Measurements from ENCODE around the gene APOE. TPM values are rescaled to one million over a fixed set of nuclear protein-coding genes. Genes with fewer than 3 reads are reported as not detected.
"Not testable (repeated sequence)": the region's sequence is repeated elsewhere in the genome, so short reads cannot be mapped to it uniquely, and the experiment has no call there.

APOE gene
- total RNA-seq, 1 donor from 2014 or later: 258 TPM

GRCh38 chr19:44878120-44878865 is 27.3 kb upstream of the APOE start:
- Mint-ChIP-seq H3K27me3 (ENCODE audit: unreplicated experiment) (peaks cover 26% of the 10 kb centered on the region), H3K4me3 (ENCODE audit: unreplicated experiment) (peak overlapping the region; percentile 31), H3K9me3 (ENCODE audit: unreplicated experiment) (no peaks in the 10 kb centered on the region), H3K4me1 (ENCODE audit: unreplicated experiment) (peaks cover 38% of the 10 kb centered on the region), H3K36me3 (ENCODE audit: low read depth, unreplicated experiment) (peaks cover 49% of the 10 kb centered on the region), H3K27ac (ENCODE audit: unreplicated experiment) (peak overlapping the region; percentile 85)
- TF ChIP-seq CTCF (IDR thresholded peaks at IDR 0.05; ENCODE audit: unreplicated experiment): no peak
- no peak for DNase-seq (ENCODE audit: low spot score)

GRCh38 chr19:44879309-44880065 is 26.1 kb upstream of the APOE start:
- no peak for DNase-seq (ENCODE audit: low spot score)
- Mint-ChIP-seq H3K4me3 (ENCODE audit: unreplicated experiment) (peak overlapping the region; percentile 60), H3K27ac (ENCODE audit: unreplicated experiment) (peak overlapping the region; percentile 63), H3K4me1 (ENCODE audit: unreplicated experiment) (peaks cover 34% of the 10 kb centered on the region), H3K9me3 (ENCODE audit: unreplicated experiment) (no peaks in the 10 kb centered on the region), H3K36me3 (ENCODE audit: low read depth, unreplicated experiment) (peaks cover 45% of the 10 kb centered on the region), H3K27me3 (ENCODE audit: unreplicated experiment) (peaks cover 17% of the 10 kb centered on the region)
- no peak for TF ChIP-seq CTCF (IDR thresholded peaks at IDR 0.05; ENCODE audit: unreplicated experiment)

GRCh38 chr19:44882063-44882462 is 23.5 kb upstream of the APOE start:
- no peak for TF ChIP-seq CTCF (IDR thresholded peaks at IDR 0.05; ENCODE audit: unreplicated experiment)
- Mint-ChIP-seq H3K4me3 (ENCODE audit: unreplicated experiment) (peak overlapping the region; percentile 84), H3K27ac (ENCODE audit: unreplicated experiment) (peak overlapping the region; percentile 85), H3K4me1 (ENCODE audit: unreplicated experiment) (peaks cover 15% of the 10 kb centered on the region), H3K27me3 (ENCODE audit: unreplicated experiment) (peaks cover 18% of the 10 kb centered on the region), H3K36me3 (ENCODE audit: low read depth, unreplicated experiment) (peaks cover 30% of the 10 kb centered on the region), H3K9me3 (ENCODE audit: unreplicated experiment) (no peaks in the 10 kb centered on the region)
- no peak for DNase-seq (ENCODE audit: low spot score)

- not testable (repeated sequence) for DNase-seq (ENCODE audit: low spot score); H3K27ac Mint-ChIP-seq (ENCODE audit: unreplicated experiment); H3K9me3 Mint-ChIP-seq (ENCODE audit: unreplicated experiment); H3K4me3 Mint-ChIP-seq (ENCODE audit: unreplicated experiment)
- Mint-ChIP-seq H3K27me3 (ENCODE audit: unreplicated experiment) (peaks cover 18% of the 10 kb centered on the region), H3K4me1 (ENCODE audit: unreplicated experiment) (peaks cover 11% of the 10 kb centered on the region), H3K36me3 (ENCODE audit: low read depth, unreplicated experiment) (peaks cover 34% of the 10 kb centered on the region)
Measured at GRCh38 chr19:44882619-44883397, 22.8 kb upstream of the APOE start.

- Mint-ChIP-seq H3K36me3 (ENCODE audit: low read depth, unreplicated experiment) (peaks cover 33% of the 10 kb centered on the region), H3K27ac (ENCODE audit: unreplicated experiment) (no peak overlapping the region), H3K4me3 (ENCODE audit: unreplicated experiment) (no peak overlapping the region), H3K9me3 (ENCODE audit: unreplicated experiment) (no peaks in the 10 kb centered on the region), H3K4me1 (ENCODE audit: unreplicated experiment) (peaks cover 8% of the 10 kb centered on the region), H3K27me3 (ENCODE audit: unreplicated experiment) (peaks cover 14% of the 10 kb centered on the region)
- no peak for DNase-seq (ENCODE audit: low spot score)
- no peak for TF ChIP-seq CTCF (IDR thresholded peaks at IDR 0.05; ENCODE audit: unreplicated experiment)
Measured at GRCh38 chr19:44883922-44884321, 21.7 kb upstream of the APOE start.
